Activated naive CD8-positive, alpha-beta T cell treated with anti-CD3 and anti-CD28 coated beads, Interleukin-2, amount 10 ng/mL, durations not matched to agents 7 days and 5 days (primary cell): ENCODE measurements around the gene TPM2. TPM values are rescaled to one million over a fixed set of nuclear protein-coding genes. Genes with fewer than 3 reads are reported as not detected.

Experiments
- ATAC-seq: fragments of 150-1000 bp; cut with Tn5 transposase; one replicate; pipeline ENCODE4 v1.10.0; 2021; ENCODE audit warnings: low read depth, moderate library complexity
- POLR2A ChIA-PET: fragments of 350-600 bp; sonication (Branson Sonifier 250); formaldehyde crosslinking; loops from one replicate; lab custom pipeline; 2021; ENCODE audit warnings: antibody characterized with exemption; lab: Charles Lee
- DNase-seq: peaks from one replicate; pipeline ENCODE4 v3.0.0; 2021
- H3K27ac Mint-ChIP-seq: one replicate; pipeline ENCODE4 v1.8.0; 2022; ENCODE audit warnings: mild to moderate bottlenecking, mixed read lengths
- H3K27me3 Mint-ChIP-seq: one replicate; pipeline ENCODE4 v1.8.0; 2022; ENCODE audit warnings: mild to moderate bottlenecking, moderate library complexity, mixed read lengths
- H3K36me3 Mint-ChIP-seq: one replicate; pipeline ENCODE4 v1.8.0; 2021; ENCODE audit warnings: mild to moderate bottlenecking, mixed read lengths
- H3K4me1 Mint-ChIP-seq: one replicate; pipeline ENCODE4 v1.8.0; 2021; ENCODE audit warnings: mixed read lengths
- H3K4me3 Mint-ChIP-seq: one replicate; pipeline ENCODE4 v1.8.0; 2022; ENCODE audit warnings: mild to moderate bottlenecking, moderate library complexity, mixed read lengths
- H3K9me3 Mint-ChIP-seq: one replicate; pipeline ENCODE4 v1.8.0; 2021; ENCODE audit warnings: mixed read lengths
- total RNA-seq, 2 experiments: library from RNA; stranded (reverse); gene quantifications; one replicate each; pipeline ENCODE4 v1.2.3, GENCODE V29; 2021

The TPM2 gene
- total RNA-seq, 2 experiments from 2014 or later = 35.7 to 36.9 TPM

DNA sequence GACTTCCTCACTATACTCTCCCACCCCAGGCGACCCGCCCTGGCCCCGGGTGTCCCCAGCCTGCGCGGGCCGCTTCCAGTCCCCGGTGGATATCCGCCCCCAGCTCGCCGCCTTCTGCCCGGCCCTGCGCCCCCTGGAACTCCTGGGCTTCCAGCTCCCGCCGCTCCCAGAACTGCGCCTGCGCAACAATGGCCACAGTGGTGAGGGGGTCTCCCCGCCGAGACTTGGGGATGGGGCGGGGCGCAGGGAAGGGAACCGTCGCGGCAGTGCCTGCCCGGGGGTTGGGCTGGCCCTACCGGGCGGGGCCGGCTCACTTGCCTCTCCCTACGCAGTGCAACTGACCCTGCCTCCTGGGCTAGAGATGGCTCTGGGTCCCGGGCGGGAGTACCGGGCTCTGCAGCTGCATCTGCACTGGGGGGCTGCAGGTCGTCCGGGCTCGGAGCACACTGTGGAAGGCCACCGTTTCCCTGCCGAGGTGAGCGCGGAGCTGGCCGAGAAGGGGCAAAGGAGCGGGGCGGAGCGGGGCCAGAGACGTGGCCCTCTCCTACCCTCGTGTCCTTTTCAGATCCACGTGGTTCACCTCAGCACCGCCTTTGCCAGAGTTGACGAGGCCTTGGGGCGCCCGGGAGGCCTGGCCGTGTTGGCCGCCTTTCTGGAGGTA is 13.9 kb downstream of the TPM2 start:
- Mint-ChIP-seq H3K27me3 (peaks cover 30% of the 10 kb centered on the region), H3K9me3 (no peaks in the 10 kb centered on the region), H3K4me1 (peaks cover 10% of the 10 kb centered on the region), H3K36me3 (no peaks in the 10 kb centered on the region), H3K4me3 (peak overlapping the region; percentile 76), H3K27ac (no peak overlapping the region)
- POLR2A ChIA-PET = interaction anchor here (0.7 to 2.6 kb wide), 9 partner anchors 11 to 72 kb away, joined by 3 to 18 read pairs (median 3); partner anchors contain the start of genes ARHGEF39, CCDC107, RMRP and TPM2
- DNase-seq = peak; percentile 64
- ATAC-seq = peak; percentile 73

DNA sequence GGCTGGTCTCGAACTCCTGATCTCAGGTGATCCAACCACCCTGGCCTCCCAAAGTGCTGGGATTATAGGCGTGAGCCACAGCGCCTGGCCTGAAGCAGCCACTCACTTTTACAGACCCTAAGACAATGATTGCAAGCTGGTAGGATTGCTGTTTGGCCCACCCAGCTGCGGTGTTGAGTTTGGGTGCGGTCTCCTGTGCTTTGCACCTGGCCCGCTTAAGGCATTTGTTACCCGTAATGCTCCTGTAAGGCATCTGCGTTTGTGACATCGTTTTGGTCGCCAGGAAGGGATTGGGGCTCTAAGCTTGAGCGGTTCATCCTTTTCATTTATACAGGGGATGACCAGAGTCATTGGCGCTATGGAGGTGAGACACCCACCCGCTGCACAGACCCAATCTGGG is 14.5 kb downstream of the TPM2 start:
- DNase-seq (no peak), ATAC-seq (no peak)
- POLR2A ChIA-PET = interaction anchor here (0.7 to 2.6 kb wide), 10 partner anchors 10 to 71 kb away, joined by 3 to 18 read pairs (median 4); partner anchors contain the start of genes ARHGEF39, CCDC107, RMRP and TPM2
- H3K4me3 Mint-ChIP-seq = peak overlapping the region; percentile 76
- H3K9me3 Mint-ChIP-seq = no peaks in the 10 kb centered on the region
- H3K36me3 Mint-ChIP-seq = no peaks in the 10 kb centered on the region
- H3K27me3 Mint-ChIP-seq = peaks cover 30% of the 10 kb centered on the region
- peaks cover 10% of the 10 kb centered on the region for H3K4me1 Mint-ChIP-seq
- peak overlapping the region; percentile 25 for H3K27ac Mint-ChIP-seq

DNA sequence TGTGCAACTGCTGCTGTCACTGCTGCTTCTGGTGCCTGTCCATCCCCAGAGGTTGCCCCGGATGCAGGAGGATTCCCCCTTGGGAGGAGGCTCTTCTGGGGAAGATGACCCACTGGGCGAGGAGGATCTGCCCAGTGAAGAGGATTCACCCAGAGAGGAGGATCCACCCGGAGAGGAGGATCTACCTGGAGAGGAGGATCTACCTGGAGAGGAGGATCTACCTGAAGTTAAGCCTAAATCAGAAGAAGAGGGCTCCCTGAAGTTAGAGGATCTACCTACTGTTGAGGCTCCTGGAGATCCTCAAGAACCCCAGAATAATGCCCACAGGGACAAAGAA is 15.7 kb downstream of the TPM2 start:
- DNase-seq (no peak), ATAC-seq (no peak)
- Mint-ChIP-seq H3K9me3 (peaks cover 1% of the 10 kb centered on the region), H3K4me1 (peaks cover 10% of the 10 kb centered on the region), H3K36me3 (no peaks in the 10 kb centered on the region), H3K27ac (no peak overlapping the region), H3K4me3 (no peak overlapping the region), H3K27me3 (peaks cover 30% of the 10 kb centered on the region)
- POLR2A ChIA-PET = interaction anchor here (1.1 kb wide), 1 partner anchor 9 kb away, joined by 3 read pairs; the partner anchor contains the start of gene ARHGEF39

DNA sequence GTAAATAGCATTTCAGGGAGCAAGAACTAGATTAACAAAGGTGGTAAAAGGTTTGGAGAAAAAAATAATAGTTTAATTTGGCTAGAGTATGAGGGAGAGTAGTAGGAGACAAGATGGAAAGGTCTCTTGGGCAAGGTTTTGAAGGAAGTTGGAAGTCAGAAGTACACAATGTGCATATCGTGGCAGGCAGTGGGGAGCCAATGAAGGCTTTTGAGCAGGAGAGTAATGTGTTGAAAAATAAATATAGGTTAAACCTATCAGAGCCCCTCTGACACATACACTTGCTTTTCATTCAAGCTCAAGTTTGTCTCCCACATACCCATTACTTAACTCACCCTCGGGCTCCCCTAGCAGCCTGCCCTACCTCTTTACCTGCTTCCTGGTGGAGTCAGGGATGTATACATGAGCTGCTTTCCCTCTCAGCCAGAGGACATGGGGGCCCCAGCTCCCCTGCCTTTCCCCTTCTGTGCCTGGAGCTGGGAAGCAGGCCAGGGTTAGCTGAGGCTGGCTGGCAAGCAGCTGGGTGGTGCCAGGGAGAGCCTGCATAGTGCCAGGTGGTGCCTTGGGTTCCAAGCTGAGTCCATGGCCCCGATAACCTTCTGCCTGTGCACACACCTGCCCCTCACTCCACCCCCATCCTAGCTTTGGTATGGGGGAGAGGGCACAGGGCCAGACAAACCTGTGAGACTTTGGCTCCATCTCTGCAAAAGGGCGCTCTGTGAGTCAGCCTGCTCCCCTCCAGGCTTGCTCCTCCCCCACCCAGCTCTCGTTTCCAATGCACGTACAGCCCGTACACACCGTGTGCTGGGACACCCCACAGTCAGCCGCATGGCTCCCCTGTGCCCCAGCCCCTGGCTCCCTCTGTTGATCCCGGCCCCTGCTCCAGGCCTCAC is 16.3 kb downstream of the TPM2 start, which contains the start of gene CA9:
Gene CA9 (plus strand): TSS at position 797 of the 893 bp plus-strand sequence. CDS start 32 bp downstream, at position 829.
- Mint-ChIP-seq H3K4me1 (peaks cover 10% of the 10 kb centered on the region), H3K4me3 (peak within 1 kb of the TSS; percentile 53), H3K27me3 (peaks cover 30% of the 10 kb centered on the region), H3K9me3 (peaks cover 1% of the 10 kb centered on the region), H3K36me3 (no peaks in the 10 kb centered on the region), H3K27ac (peak within 1 kb of the TSS; percentile 62)
- DNase-seq (no peak), ATAC-seq (no peak)
- POLR2A ChIA-PET = interaction anchor here (1.1 kb wide), 1 partner anchor 9 kb away, joined by 3 read pairs; the partner anchor contains the start of gene ARHGEF39

DNA sequence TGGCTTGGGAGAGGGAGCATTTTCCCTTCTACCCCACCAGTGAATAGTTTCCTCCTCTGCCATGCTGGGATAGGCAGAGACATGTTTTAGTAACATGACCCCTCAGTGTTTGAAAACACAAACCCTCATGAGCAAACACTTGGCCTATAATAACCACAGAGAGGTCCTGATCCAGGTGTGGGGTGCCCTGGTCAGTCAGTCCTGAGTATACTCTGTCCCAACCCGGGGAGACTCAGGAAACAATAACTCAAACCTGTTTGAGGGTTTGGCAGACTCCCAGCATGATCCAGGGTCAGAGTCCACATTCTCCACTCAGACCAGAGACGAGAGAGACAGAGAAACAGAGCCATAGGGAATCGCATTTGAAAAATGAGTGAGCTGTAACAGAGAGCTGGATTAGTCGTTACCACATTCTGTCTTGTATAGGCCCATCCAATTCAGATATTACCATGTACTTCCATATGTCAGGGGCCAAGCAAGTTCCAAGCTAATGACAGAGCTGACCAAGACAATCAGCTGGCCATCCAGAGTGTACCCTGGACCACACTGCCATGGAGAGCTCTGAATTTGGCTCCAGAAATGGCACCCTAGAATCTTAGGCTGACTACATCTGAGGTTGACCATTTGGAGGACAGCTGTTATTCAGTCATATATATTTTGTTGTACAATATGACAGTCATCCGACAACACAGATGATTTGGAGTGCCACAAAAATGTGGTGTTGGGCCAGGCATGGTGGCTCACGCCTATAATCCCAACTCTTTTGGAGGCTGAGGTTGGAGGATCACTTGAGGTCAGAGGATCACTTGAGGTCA is 20.2 kb downstream of the TPM2 start:
- Mint-ChIP-seq H3K27ac (no peak overlapping the region), H3K4me3 (no peak overlapping the region), H3K4me1 (peaks cover 11% of the 10 kb centered on the region), H3K27me3 (peaks cover 15% of the 10 kb centered on the region), H3K36me3 (peaks cover 2% of the 10 kb centered on the region), H3K9me3 (peaks cover 5% of the 10 kb centered on the region)
- ATAC-seq = no peak
- POLR2A ChIA-PET = interaction anchor here (0.8 kb wide), 1 partner anchor 23 kb away, joined by 3 read pairs; no protein-coding TSS in a partner anchor
- DNase-seq = no peak

DNA sequence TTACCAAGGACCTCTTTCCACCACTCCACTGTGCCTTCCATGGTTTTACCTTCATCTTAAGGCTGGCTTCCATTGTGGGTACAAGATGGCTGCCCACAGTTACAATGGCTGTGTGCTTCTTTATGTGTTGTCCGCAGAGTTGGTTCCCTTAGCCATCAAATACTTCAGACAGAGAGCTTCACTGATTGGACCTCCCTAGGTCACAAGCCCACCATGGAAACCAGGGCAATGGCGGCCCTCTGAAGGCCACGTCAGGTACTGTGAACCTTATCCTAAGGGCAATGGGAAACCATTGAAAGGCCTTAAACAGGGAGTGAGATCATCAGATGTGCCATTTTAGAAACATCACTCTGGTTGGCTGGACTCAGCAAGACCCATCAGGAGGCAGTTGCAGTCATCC is 21.8 kb downstream of the TPM2 start:
- Mint-ChIP-seq H3K27me3 (peaks cover 5% of the 10 kb centered on the region), H3K9me3 (peaks cover 5% of the 10 kb centered on the region), H3K27ac (no peak overlapping the region), H3K4me1 (peaks cover 24% of the 10 kb centered on the region), H3K36me3 (peaks cover 3% of the 10 kb centered on the region), H3K4me3 (no peak overlapping the region)
- DNase-seq (no peak), ATAC-seq (no peak)
- POLR2A ChIA-PET = no interaction called here

DNA sequence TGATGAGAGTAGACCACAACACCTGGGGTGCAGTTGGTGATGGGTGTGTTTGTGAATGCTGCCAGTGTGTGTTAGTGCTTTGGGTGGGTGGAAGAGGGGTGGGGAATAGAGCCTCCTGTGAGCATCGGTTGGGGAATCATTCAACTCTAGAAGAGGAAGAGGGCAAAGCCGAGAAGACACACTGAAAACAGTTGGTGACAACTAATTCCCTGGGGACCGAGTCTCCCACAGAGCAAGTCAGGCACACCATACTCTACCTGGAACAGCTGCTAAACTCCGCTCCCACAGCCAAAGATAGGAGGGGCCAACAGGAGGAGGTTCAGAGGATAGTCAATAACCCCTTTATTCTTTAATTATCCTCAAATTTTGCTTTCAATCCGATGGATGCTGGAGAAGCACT is 23.2 kb downstream of the TPM2 start:
- Mint-ChIP-seq H3K27ac (peak overlapping the region; percentile 57), H3K4me3 (peak overlapping the region; percentile 91), H3K36me3 (peaks cover 13% of the 10 kb centered on the region), H3K4me1 (peaks cover 38% of the 10 kb centered on the region), H3K27me3 (no peaks in the 10 kb centered on the region), H3K9me3 (peaks cover 5% of the 10 kb centered on the region)
- ATAC-seq (no peak), DNase-seq (no peak)
- POLR2A ChIA-PET = interaction anchor here (3.5 kb wide), 1 partner anchor 9 kb away, joined by 18 read pairs; no protein-coding TSS in a partner anchor

DNA sequence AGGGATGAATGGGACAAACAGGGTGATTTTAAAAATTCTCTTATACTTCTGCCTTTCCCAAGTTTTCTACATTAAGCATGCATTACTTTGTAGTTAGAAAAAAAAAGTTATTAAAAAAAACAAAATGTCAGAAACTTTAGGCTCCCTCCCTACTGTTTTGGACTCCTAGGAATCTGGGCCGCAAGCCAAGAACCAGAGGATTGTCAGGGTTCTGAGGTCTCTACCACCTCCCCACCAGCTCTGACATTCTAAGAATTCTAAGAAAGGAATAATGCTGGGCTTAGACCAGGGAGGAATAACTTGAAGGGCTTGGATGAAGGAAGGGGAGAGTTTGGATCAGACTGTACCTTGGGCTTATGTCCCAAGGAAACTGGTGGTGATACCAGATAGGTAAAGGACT is 23.7 kb downstream of the TPM2 start:
- H3K9me3 Mint-ChIP-seq = peaks cover 5% of the 10 kb centered on the region
- POLR2A ChIA-PET = interaction anchor here (0.6 to 10.6 kb wide), 12 partner anchors 10 to 555 kb away, joined by 3 to 214 read pairs (median 8); partner anchors contain the start of genes CREB3, GBA2, RGP1 and SIT1
- H3K4me1 Mint-ChIP-seq = peaks cover 41% of the 10 kb centered on the region
- DNase-seq (no peak), ATAC-seq (no peak)
- H3K36me3 Mint-ChIP-seq = peaks cover 14% of the 10 kb centered on the region
- peak overlapping the region; percentile 57 for H3K27ac Mint-ChIP-seq
- peak overlapping the region; percentile 91 for H3K4me3 Mint-ChIP-seq
- H3K27me3 Mint-ChIP-seq = no peaks in the 10 kb centered on the region

DNA sequence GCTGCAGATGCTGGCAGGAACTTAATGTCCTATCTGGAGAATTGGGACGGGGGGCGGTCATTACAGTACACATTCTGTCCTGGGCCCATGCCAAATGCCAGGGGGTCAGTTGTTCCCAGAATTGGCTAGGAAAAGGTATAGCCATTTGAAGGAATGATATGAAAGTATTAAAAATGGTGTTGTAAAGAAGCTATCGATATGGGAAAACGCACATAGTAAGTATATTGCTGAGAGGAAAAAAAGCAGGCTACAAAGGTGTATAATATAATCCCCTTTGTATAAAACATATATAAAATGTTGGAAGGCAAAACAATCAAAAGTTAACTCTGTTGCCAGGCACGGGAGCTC is 24.3 kb downstream of the TPM2 start:
- no peak for ATAC-seq
- H3K36me3 Mint-ChIP-seq = peaks cover 19% of the 10 kb centered on the region
- POLR2A ChIA-PET = interaction anchor here (0.6 to 10.6 kb wide), 18 partner anchors 10 to 554 kb away, joined by 3 to 214 read pairs (median 5); partner anchors contain the start of genes CREB3, GBA2, RGP1 and SIT1
- no peaks in the 10 kb centered on the region for H3K27me3 Mint-ChIP-seq
- peak overlapping the region; percentile 87 for H3K27ac Mint-ChIP-seq
- H3K4me3 Mint-ChIP-seq = peak overlapping the region; percentile 91
- peaks cover 46% of the 10 kb centered on the region for H3K4me1 Mint-ChIP-seq
- peaks cover 5% of the 10 kb centered on the region for H3K9me3 Mint-ChIP-seq
- DNase-seq = no peak

DNA sequence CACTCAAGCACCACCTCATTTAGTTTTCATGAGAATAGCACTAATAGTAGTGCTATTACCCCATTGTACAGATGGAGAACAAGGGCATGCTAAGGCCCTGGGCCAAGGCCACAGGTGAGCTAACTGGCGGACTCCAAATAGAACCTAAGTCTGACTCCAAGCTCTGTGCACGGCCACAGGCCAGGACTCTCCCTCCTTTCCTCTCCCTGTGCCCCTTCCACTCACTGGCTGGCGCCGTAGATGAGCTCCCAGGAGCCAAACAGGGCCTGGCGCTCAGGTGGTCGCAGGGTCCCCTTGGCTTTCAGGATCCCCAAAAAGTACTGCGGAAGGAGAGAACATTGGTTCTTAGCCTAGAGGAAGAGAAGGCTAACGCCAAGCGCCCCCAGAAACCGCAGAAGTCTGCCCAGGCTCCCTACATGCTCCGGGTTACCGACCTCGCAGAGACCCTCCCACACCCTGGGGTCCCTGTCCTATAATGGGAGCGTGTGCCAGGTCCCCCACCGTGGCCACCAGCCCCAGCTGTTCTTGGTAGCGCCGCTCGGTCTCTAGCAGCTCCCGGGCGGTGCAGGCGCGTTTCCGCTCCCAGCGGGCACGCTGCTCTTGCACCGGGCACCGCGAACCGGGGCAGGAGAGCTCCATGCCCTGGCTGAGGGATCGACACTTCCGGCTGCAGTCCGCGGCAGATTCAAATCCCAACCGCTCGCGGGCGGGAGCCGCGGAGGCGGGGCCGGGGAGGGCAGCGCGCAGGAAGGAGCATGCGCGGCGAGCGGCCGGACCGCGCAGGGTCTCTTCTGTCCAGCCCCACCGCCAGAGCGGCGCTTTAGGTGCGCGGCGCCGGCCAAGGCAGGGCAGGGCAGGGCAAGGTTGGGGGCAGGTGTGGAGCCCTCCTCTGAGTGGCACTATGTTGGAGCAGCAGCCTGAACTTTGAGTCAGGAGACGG is 24.9 kb downstream of the TPM2 start, which contains the start of gene ARHGEF39:
Gene ARHGEF39 (minus strand): TSS at position 665 of the 940 bp plus-strand sequence. CDS start 26 bp downstream, at position 639.
- peak; percentile 87 for DNase-seq
- Mint-ChIP-seq H3K9me3 (peaks cover 5% of the 10 kb centered on the region), H3K36me3 (peaks cover 25% of the 10 kb centered on the region), H3K4me3 (peak within 1 kb of the TSS; percentile 91), H3K27ac (peak within 1 kb of the TSS; percentile 87), H3K4me1 (peaks cover 53% of the 10 kb centered on the region), H3K27me3 (no peaks in the 10 kb centered on the region)
- POLR2A ChIA-PET = interaction anchor here (0.7 to 10.6 kb wide), 24 partner anchors 8 to 147 kb away, joined by 3 to 214 read pairs (median 5); partner anchors contain the start of genes CA9, CREB3, GBA2 and RGP1
- ATAC-seq = peak; percentile 87

DNA sequence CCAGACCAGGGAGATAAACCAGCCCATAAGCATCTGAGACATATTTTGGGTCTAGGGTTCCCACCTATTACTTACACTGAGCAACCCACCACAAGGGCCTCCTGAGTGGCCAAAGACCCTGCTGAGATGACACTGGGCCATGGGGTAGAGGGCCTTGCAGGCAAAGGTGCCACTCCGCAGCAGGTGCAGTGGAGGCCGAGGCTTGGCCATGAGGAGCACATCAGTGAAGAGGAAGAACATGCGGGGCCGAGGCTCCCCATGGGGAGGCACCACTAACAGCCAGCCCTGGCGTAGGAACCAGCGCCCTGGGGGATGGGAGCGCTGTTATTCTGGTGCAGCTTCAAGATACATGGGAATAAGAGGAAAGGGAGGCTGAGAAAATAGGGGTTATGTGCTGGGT is 27.3 kb downstream of the TPM2 start:
- Mint-ChIP-seq H3K9me3 (peaks cover under 1% of the 10 kb centered on the region), H3K4me1 (peaks cover 67% of the 10 kb centered on the region), H3K27ac (peak overlapping the region; percentile 79), H3K4me3 (peak overlapping the region; percentile 76), H3K36me3 (peaks cover 36% of the 10 kb centered on the region), H3K27me3 (no peaks in the 10 kb centered on the region)
- no peak for ATAC-seq
- POLR2A ChIA-PET = interaction anchor here (2.5 to 10.6 kb wide), 2 partner anchors 14 to 66 kb away, joined by 12 to 214 read pairs; partner anchors contain the start of gene SIT1
- no peak for DNase-seq
